Skeletal muscle satellite cell (primary cell): ENCODE data around the gene HNRNPM.

Source experiments
- H3K27me3 ChIP-seq: 2 replicates; pipeline ENCODE4 v1.7.0; 2013; ENCODE audit warnings: low read length; ENCODE audit not compliant: control insufficient read depth, insufficient read depth
- H3K36me3 ChIP-seq: 2 replicates; pipeline ENCODE4 v1.7.0; 2013; ENCODE audit warnings: mild to moderate bottlenecking, control low read depth, low read length; ENCODE audit not compliant: insufficient read depth
- H3K4me1 ChIP-seq: 2 replicates; pipeline ENCODE4 v1.7.0; 2013; ENCODE audit warnings: low read length; ENCODE audit not compliant: control insufficient read depth, insufficient read depth
- H3K4me2 ChIP-seq: 2 replicates; pipeline ENCODE4 v1.7.0; 2013; ENCODE audit warnings: mild to moderate bottlenecking, low read length
- H3K4me3 ChIP-seq: 2 replicates; pipeline ENCODE4 v1.7.0; 2013; ENCODE audit warnings: low read length
- H3K9ac ChIP-seq: 2 replicates; pipeline ENCODE4 v1.7.0; 2013; ENCODE audit warnings: mild to moderate bottlenecking, low read depth, low read length, moderate library complexity
- H3K9me3 ChIP-seq: replicated peaks from 2 replicates; pipeline ENCODE4 v1.7.0; 2013; ENCODE audit warnings: mild to moderate bottlenecking, control low read depth, low read length

The HNRNPM gene

DNA sequence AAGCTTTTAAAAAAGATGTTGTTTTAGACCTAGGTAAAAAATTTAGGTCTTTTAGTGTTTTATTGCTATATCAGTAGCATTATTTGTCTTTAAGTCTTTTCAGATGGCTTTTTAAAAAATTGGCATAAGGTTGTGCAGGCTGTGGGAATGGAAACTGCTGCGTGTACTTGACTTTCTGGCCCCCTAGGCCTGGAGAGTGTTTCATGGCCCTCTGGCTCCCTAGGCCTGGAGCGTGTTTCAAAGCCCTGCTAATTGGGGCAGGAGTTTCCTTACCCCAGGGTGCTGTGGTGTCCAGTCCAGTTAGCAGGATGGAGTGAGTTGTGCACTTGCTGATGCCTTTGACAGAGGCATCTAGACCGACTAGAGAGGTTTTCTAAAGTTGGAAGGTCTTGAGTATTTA, 33.8 kb downstream of the HNRNPM start:
- H3K4me2 ChIP-seq, result no peak overlapping the region
- peaks cover 67% of the 10 kb centered on the region for H3K36me3 ChIP-seq
- no peak overlapping the region for H3K4me3 ChIP-seq
- no peaks in the 10 kb centered on the region for H3K4me1 ChIP-seq
- no peaks in the 10 kb centered on the region for H3K9me3 ChIP-seq
- H3K9ac ChIP-seq, result no peak overlapping the region
- no peaks in the 10 kb centered on the region for H3K27me3 ChIP-seq

DNA sequence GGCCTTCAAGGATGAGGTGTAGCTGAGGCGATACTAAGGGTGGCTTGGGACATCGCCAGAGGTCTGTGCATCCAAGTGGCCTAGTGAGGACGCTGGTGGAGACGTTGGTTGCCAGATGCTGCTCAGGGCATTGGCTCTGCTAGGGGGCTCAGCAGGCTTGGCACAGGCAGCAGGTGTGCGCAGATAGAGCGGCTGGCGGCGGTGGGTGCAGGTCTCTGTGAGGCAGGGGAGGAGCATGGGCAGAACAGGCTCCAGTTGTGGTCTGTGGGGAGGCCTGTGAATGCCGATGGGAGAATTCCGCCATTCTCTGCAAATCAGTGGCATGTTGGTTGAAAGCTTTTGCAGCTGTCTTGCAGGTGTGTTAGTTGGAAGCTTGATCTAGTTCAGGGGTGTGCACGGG, 36.4 kb downstream of the HNRNPM start:
- Histone ChIP-seq H3K9me3 (no peaks in the 10 kb centered on the region), H3K4me1 (no peaks in the 10 kb centered on the region), H3K36me3 (peaks cover 72% of the 10 kb centered on the region), H3K27me3 (no peaks in the 10 kb centered on the region), H3K4me3 (no peak overlapping the region), H3K9ac (no peak overlapping the region), H3K4me2 (no peak overlapping the region)

DNA sequence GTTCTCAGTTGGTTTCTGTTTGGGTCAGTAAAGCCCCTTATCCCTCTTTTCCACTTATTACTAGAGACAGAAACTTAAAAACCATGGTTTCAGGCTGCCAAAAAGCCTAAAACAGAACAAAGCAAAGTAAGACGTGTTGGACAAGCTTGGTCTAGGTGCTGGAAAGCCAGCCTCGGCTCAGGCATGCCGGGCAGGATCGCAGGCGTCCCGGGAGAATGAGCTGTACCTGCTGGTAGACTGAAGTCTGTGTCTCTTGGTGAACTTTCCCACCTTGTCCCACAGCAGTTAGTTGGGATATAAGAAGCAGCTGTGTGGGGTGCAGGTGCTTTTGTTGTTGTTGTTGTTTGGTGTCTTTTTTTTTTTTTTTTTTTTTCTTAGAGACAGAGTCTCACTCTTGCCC, 36.8 kb downstream of the HNRNPM start:
- Histone ChIP-seq H3K4me3 (no peak overlapping the region), H3K4me2 (no peak overlapping the region), H3K4me1 (no peaks in the 10 kb centered on the region), H3K9me3 (no peaks in the 10 kb centered on the region), H3K9ac (no peak overlapping the region), H3K36me3 (peaks cover 76% of the 10 kb centered on the region), H3K27me3 (no peaks in the 10 kb centered on the region)

DNA sequence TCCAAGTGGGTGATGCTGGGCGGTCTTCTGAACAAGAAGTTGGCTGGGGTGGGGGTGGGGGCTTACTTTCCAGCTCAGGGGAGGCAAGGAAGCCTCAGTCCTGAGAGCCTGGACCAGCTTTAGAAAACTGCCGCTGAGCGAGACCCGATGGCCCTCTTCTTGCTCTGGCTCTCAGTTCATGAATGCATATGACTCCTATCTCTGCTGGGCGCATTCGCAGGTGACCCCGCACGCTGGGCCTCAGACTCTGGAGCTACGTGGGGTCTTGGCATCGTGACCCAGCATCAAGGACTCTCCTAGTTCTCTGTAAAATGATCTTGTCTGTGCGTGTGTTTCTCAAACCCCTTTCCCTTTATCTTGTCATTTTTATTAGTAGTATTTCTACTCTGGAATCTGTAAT, 37.9 kb downstream of the HNRNPM start:
- peaks cover 77% of the 10 kb centered on the region for H3K36me3 ChIP-seq
- no peaks in the 10 kb centered on the region for H3K4me1 ChIP-seq
- no peaks in the 10 kb centered on the region for H3K9me3 ChIP-seq

DNA sequence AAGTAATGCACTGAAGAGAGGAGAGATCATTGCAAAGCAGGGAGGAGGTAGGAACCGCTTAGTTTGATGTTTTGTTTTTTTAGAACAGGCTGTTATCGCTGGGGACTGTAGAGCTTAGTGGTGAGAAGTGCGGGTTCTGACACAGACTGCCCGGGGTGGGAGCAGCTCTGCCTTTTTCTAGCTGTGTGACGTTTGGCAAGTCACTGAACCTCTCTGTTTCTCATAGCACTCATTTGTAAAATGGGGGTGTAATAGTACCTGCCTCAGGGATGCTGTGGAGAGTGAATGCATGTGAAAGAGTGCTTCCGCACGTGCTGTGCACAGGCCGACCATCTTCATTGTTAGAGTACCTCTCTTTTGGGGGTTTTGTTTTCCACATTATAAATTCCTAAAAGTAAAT, 38.4 kb downstream of the HNRNPM start:
- H3K4me1 ChIP-seq, result no peaks in the 10 kb centered on the region
- no peak overlapping the region for H3K4me2 ChIP-seq
- H3K27me3 ChIP-seq, result no peaks in the 10 kb centered on the region
- no peak overlapping the region for H3K9ac ChIP-seq
- no peak overlapping the region for H3K4me3 ChIP-seq
- no peaks in the 10 kb centered on the region for H3K9me3 ChIP-seq
- peaks cover 78% of the 10 kb centered on the region for H3K36me3 ChIP-seq

More for the DNA sequence above, 37.9 kb downstream of the HNRNPM start:
- H3K4me2 ChIP-seq, result no peak overlapping the region
- H3K4me3 ChIP-seq, result no peak overlapping the region
- no peaks in the 10 kb centered on the region for H3K27me3 ChIP-seq
- no peak overlapping the region for H3K9ac ChIP-seq

DNA sequence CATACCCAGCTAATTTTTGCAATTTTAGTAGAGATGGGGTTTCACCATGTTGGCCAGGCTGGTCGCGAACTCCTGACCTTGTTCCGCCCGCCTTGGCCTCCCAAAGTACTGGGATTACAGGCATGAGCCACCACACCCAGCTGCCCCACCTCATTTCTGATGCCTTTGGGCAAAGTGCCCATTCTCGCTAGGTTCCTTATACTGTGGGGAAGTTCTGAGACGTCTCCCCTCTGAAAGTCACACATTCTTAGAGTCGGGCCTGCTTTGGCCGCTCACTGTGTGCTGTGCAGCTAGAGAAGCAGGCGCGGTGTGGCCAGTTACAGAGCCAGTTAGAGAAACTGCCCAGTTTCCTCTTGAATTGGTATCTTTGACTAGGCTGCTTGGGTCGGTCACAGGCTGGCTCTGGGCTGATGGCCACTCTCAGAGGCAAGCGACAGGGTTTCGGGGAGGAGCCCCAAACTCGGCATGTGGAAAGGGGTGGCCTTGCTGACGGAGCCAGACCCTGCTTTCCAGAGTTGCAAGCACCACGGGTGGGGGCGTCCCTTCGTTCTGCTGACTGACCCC, 39.6 kb downstream of the HNRNPM start:
- H3K4me3 ChIP-seq, result no peak overlapping the region
- peaks cover 81% of the 10 kb centered on the region for H3K36me3 ChIP-seq
- no peaks in the 10 kb centered on the region for H3K9me3 ChIP-seq
- H3K4me2 ChIP-seq, result no peak overlapping the region
- no peaks in the 10 kb centered on the region for H3K27me3 ChIP-seq
- no peaks in the 10 kb centered on the region for H3K4me1 ChIP-seq
- H3K9ac ChIP-seq, result no peak overlapping the region

GRCh38 chr19:8485561-8486371, 41.0 kb downstream of the HNRNPM start:
- Histone ChIP-seq H3K36me3 (peaks cover 88% of the 10 kb centered on the region), H3K4me2 (no peak overlapping the region), H3K27me3 (no peaks in the 10 kb centered on the region), H3K4me1 (no peaks in the 10 kb centered on the region), H3K9ac (no peak overlapping the region), H3K4me3 (no peak overlapping the region), H3K9me3 (no peaks in the 10 kb centered on the region)

GRCh38 chr19:8486661-8487136, 41.9 kb downstream of the HNRNPM start:
- peaks cover 79% of the 10 kb centered on the region for H3K36me3 ChIP-seq

DNA sequence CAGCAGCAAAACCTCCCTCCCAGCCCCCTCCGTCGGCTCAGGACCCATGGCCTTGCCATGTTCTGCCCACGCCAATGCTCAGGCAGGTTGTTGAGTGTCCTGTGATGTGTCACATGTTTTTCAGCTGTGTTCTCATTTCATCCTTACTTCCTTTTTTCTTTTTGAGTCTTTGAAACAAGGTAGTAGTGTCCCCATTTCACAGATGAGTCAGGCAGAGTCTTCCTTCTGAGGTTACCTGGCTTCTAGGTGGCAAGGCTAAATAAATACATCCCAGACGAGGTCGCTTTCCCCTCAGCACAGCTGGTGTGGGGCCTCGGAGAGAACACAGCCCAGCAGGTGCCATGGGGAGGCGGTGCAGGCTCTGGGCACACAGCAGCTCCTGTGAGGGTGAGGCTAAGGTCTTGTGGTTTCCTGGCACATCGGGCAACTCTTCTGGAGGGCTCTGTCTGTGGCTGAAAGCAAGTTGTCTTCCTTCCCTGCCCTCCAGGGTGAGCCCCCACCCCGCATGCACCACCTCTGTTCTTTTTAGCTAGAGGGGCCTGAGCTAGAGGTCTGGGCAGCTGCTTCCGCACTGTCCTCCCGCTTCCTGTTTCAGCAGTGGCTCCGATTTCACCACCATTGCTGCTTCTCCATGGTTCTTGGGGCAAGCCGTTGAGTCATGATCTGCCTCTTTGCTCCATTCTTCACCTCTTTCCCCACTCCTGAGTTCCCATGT, 42.5 kb downstream of the HNRNPM start:
- Histone ChIP-seq H3K4me2 (no peak overlapping the region), H3K9ac (no peak overlapping the region), H3K4me1 (no peaks in the 10 kb centered on the region), H3K4me3 (no peak overlapping the region), H3K36me3 (peaks cover 77% of the 10 kb centered on the region), H3K27me3 (no peaks in the 10 kb centered on the region), H3K9me3 (no peaks in the 10 kb centered on the region)

More at GRCh38 chr19:8486661-8487136, 41.9 kb downstream of the HNRNPM start:
- Histone ChIP-seq H3K4me2 (no peak overlapping the region), H3K4me1 (no peaks in the 10 kb centered on the region), H3K27me3 (no peaks in the 10 kb centered on the region), H3K9ac (no peak overlapping the region), H3K4me3 (no peak overlapping the region), H3K9me3 (no peaks in the 10 kb centered on the region)

GRCh38 chr19:8488365-8488764, 43.6 kb downstream of the HNRNPM start:
- H3K4me3 ChIP-seq, result no peak overlapping the region
- H3K4me1 ChIP-seq, result no peaks in the 10 kb centered on the region
- no peak overlapping the region for H3K4me2 ChIP-seq
- H3K27me3 ChIP-seq, result no peaks in the 10 kb centered on the region
- H3K36me3 ChIP-seq, result peaks cover 67% of the 10 kb centered on the region
- no peak overlapping the region for H3K9ac ChIP-seq
- H3K9me3 ChIP-seq, result no peaks in the 10 kb centered on the region

DNA sequence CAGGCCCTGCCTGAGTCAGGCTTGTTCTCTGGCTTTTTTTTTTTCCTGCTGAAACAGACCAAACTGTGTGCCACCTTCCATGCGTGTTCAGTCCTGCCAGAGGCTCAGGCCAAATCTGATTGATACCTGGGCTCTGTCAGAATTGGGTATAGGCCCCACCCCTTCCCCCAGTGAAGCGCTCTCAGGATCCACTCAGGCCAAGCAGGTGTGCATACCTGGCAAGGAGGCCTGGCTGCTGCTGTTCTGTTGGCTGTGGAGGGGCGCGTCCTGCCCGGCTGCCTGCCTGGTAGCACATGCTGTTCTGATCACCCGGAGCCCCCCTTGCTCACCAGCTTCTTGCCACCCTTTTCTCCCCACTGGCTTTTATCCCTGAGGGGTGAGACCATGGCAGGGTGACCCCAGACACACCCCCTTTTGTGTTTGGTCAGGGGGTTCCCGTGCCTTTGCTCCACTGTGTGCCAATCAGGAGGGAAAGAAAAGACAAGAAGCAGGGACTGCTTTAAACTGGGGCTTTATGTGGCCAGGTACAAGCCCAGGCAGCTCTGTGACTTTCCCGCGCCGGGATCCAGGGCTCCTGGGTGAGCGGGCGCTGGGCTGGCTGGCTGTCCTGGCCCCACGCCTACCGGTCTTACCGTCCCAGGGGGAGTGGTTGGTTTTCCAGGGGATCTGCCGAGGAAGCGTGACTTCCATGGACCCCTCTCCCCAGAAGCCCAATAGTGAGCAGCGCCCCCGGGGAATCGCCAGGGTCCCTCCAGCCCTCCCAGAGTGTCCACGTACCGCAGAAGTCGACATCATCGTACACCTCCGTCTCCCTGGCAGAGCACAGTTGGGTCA, 45.0 kb downstream of the HNRNPM start:
- H3K4me1 ChIP-seq, result no peaks in the 10 kb centered on the region

More for the DNA sequence above, 45.0 kb downstream of the HNRNPM start:
- Histone ChIP-seq H3K9me3 (no peaks in the 10 kb centered on the region), H3K4me2 (no peak overlapping the region), H3K4me3 (no peak overlapping the region), H3K27me3 (no peaks in the 10 kb centered on the region), H3K36me3 (peaks cover 55% of the 10 kb centered on the region), H3K9ac (no peak overlapping the region)
